ENCODE measurements around the gene MED7.

MED7 gene

GRCh38 chr5:157100140-157100679 lies 42.5 kb downstream of the MED7 start:
- no peak for DNase-seq

DNA sequence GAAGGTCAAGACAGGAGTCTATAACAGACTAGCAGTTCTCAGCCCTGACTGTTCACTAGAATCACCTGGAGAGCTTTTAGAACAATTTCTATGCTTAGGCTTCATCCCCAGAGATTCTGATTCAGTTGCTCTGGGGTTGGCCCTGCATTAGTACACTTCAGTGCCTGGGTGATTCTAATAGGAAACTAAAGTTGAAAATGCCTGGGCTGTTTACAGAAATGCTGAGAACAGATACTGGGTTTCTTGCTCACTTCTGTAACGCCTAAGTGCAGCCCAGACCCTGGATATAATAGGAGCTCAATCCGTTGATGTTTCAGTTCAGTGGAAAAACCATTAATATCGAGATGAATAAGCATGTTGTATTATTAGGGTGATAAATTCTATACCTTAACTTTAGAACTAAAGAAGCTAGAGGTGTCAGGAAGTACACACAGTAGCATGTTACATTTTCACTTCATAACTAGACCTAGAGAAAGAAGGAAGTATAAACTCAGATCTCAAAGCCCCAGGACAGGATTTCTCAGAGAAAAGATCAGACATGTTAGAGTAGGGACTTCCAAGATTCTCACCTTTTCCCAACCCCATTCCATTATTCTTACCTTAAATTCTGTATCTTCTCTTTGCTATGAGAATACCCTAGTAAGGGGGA lies 54.2 kb downstream of the MED7 start:
- no peak for DNase-seq

Measured in activated gamma-delta T cell (primary cell).